HG02943 (cell line): Measurements from ENCODE around the gene DDAH1.

ENCODE experiments used
- ATAC-seq: cut with Tn5 transposase; IDR thresholded peaks from one replicate; pipeline ENCODE4 v1.9.1; 2021; ENCODE audit warnings: mild to moderate bottlenecking, low read depth, moderate library complexity; ENCODE audit not compliant: unreplicated experiment

Gene DDAH1

DNA sequence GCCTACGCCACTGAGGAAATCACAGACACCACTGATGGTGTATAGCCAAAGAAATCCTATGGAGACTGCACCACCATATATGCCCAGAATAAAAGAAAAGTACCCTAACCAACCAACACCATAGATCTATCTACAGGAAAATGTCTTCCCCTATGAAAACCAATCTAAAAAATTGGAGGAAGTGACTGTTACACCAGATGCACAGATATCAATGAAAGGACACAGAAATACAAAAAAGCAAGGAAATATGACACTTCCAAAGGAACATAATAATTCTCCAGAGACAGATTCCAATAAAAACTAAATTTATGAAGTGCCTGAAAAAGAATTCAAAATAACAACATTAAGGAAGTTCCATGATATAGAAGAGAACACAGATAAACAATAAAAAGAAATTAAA is 131.8 kb downstream of the DDAH1 start:
- no peak for ATAC-seq

DNA sequence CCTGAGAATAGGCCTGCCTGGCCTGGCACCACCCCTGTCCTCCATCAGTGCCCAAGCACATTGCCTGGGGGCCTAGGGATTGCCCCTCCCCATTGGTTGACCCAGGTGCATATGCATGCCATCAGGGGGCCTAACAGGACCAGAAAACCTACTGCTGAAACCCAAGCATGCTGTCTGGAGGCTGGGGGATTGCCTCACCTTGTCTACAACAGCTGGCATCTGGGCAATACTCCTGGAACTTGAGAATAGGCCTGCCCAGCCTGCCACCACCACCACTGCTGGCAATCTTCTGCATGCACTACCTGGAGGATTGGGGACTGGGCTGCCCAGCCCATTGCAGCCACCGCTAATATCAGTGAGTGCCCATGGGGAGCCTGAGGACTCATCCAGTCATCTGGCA is 132.4 kb downstream of the DDAH1 start:
- no peak for ATAC-seq

DNA sequence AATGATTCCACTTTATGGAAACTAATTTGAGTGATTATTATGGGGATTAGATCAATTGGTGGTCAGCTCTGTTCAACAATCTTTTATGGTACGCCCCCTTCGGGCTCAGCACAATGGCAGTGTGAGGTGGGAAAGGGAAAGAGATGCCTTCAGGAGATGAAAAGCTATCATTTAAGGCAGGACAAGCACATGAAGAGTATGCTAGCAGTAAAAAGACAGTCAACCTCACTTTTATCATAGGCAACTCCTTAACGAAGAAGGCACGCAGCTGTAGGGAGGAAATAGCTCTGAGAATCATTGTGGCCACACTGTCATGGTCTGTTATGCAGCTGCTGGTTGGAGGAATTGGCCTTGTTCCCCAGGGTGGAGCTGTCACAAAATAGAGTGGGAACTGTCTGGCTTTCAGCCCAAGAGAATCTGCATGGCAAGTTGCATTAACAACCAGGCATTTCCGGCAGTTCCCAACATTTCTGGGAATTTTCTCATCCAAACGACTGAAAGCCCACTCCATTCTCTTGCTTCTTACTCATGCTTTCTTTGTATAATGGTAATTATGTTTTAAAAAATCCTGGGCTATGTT is 134.2 kb downstream of the DDAH1 start:
- no peak for ATAC-seq

DNA sequence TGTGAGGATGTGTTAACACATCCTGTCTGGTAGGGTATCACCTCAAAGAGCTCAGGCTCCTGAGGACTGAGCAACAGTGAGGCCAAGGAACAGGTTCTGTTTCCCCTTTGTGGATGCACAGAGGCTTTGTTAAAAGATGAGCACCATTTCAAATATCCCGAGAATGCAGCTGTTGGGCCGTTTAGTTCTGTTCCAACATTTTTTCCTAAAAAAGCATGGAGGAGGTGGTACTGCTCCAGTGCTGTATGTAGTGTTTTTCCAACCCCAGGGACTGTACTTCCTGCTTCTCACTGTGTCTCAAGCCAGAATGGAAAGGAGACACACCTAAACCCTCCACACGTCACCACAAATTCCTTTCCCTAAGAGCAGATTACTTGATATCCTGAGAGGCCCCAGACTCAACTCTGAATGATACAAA is 134.7 kb downstream of the DDAH1 start:
- no peak for ATAC-seq

DNA sequence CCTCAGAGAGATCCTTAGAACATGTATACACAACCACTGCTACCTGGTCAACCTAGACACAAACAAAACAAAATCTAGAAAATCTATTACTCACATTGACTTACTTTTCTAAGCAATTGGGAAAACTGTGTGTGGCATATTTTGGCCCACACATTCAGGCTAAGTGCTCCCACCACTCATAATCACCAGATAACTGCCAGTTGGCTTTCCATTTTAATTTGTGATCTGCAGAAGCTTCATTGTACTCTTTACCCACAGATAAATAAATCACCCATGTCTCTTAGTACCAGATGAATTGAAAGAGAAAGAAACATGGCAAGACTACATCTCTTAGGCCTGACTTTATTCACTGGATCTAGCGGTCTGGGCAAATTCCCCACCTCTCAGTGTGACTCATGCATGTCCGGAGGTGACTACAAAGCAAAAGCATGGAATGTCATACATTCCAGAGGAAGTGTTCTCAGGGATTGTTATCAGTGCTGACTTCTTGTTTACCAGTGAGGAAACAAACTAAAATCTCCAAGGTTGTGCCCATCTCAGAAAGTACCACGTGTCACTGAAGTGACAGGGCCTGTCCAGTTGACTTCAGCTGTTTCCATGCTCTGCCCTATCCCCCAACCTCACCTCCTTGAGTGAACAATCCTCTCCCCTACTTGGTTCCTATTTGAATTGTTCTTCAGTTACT is 136.1 kb downstream of the DDAH1 start:
- ATAC-seq, result no peak

DNA sequence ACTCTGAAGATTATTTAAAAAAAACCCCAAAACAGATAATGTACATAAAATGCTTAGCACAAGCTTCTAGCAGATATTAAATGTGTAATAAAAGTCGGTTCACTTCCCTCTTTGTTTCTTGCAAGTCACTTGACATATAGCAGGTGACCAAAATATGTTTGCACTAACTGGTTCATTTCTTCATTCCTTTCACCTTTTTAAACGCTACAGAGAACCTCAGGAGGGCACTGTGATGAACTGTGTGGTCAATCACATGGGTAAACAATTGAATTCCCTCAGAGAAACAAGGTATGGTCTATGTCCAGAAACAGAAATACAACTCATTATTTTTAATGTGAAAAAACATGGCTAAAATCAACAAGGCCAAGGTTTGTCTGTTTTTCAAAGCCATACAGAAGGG is 137.2 kb downstream of the DDAH1 start:
- no peak for ATAC-seq

DNA sequence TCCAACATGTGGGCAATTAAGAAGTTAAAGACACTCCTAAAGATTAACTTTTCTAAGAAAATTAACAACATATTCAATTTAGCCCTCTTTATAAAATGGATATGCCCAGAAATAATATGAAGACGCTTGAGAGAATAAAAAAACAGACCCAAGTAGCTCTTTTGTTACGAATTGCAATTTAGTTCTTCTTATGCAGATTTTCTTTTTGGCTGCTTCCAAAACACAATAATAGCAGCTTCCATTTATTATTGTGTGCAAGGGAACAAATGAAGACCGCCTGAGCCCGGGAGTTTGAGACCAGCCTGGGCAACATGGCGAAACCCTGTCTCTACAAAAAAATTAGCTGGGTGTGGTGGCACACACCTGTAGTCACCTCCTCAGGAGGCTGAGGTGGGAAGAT is 138.1 kb downstream of the DDAH1 start:
- ATAC-seq, result no peak

DNA sequence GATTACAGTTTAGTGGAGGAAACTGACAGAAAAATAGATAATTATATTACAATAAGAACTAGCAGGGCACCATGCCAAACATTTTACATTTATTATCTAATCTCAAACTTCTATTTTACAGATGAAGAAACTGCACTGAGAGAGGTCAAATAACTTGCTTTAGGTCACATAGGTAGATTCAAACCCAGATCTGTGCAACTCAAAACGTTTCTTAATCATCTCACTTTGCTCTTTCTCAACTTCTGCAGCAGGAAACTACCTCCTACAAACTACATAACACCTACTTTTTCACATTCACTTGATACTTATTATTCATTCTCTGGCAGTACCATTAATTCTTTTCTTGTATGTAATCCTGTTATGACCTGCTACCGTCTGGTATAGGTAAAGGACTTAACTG is 138.6 kb downstream of the DDAH1 start:
- no peak for ATAC-seq

DNA sequence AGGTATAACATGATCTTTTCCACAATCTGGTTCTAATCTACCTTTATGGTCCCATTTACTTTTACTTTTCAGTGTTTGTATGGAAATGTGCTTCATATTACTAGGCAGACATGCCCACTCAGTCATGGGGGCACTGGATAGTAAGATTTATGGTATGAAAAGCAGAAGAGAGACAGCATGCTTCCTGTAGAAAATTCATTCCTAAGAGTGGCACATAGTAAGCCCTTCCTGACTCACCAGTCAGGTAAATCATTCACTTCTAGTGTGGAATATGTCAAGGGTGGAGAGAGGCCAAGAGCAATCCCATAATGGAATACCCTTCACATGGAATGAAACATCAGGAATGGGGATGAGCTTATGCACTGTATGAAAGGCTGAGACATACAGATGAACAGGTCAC is 139.0 kb downstream of the DDAH1 start:
- ATAC-seq, result no peak

DNA sequence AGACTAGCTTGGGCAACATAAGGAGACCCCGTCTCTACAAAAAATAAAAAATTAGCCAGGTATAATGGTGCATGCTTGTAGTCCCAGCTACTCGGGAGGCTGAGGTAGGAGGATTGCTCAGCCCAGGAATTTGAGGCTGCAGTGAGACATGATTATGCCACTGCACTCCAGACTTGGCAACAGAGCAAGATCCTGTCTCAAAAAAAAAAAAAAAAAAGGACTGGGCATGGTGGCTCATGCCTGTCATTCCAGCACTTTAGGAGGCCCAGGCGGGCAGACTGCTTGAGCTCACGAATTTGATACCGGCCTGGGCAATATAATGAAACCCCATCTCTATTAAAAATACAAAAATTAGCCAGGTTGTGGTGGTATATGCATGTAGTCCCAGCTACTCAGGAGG is 141.2 kb downstream of the DDAH1 start:
- ATAC-seq, result no peak

DNA sequence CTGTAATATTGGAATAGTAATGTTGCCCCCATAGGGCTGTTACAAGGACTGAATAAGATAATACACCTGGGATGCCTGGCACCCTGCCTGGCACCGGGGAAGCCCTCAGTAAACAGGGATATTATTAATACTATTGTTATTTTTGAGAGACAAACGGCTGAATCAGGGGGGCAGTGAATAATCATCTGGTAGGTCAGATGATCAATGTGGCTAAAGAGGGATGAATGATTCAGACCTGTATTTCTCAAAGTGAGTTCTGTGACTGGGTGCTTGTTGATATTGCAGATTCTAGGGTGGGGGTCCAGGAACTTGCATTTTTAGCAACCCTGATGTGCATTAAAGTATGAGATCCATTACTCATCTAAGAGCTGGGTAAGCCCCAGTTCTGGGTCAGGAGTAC is 142.3 kb downstream of the DDAH1 start:
- ATAC-seq, result no peak

DNA sequence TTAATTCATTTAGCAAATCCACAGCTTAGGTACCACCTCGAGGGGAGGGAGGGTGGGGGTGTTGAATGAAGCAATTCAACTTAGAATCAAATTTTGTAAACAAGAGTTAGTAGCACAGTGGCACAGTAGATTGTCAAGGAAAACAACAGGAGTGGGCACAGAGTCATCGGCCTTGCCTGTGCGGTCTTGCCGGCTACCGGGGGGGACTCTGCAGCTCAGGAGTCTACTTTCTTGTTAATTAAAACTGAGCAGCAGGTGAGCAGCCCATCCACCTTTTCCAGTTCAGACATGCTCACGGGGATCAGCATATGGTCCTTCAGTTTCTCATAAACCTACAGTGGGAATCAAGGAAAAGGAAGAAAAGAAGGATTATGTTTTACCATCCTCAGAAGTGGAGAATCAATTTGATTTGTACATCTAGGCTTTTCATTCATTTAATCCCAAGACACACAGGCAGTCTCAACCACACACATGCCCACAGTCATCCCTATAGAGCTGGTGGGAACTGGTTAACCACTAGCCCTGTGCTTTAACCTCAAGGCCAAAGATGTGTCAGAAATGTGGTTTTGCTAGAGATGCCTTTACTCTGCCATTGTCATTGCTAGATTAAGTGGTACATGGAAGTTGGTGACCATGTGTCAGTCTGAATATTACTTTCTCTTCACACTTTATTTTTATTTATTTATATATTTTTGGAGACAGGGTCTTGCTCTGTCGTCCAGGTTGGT is 143.6 kb downstream of the DDAH1 start:
- ATAC-seq, result peak; percentile 76

DNA sequence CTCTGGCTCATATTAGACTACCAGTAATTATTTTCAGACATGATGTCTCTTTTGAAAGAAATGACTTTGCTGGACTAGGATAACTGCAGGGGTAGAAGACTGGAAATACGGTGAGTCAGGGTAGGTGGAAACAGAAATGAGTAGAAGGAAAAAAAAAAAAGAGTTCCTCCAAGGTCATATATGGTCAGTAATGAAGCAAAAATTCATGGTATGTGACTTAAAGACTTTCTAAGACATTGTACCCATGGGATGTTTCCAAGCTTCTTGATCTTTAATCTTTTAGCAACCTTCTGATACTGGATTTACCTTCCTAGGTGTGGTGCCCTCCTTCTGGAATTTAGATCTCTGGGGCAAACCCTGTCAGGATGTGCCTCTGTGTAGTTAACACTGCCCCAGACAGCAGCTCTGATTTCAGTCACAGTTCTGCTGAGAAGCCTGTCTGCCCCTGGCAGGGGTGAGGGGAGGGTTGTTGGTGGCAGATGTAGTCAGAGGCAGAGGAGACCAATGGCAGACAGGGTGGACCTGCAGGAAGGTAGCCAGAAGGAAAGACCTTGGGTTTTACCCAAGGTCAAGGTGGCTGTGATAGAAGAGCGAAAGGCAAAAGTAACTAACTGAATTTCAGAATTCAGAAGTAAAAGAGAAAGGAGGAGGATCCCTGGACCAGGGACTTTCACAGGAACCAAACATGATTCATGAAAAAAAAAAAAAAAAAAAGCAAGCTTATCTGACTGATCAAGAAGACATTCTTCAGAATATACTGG is 144.4 kb downstream of the DDAH1 start:
- ATAC-seq, result no peak

DNA sequence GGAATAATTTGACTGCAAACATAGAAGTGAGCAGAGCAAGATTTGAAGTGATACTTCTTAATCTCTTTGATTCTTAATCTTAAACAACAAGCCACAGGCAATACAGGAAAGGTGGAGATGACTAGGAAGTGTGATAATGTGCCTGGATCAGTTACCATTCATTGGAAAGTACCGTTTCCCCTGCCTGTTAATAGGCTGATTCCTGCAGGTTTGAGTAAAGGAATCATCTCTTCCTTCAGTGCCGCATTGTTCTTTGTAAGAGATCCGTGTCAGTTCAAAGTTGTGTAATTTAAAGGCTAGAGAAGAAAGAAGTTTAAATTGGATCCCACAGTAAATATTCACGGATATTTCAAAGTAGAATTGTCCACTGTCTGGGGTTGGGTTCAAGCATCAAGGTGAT is 145.0 kb downstream of the DDAH1 start:
- no peak for ATAC-seq

DNA sequence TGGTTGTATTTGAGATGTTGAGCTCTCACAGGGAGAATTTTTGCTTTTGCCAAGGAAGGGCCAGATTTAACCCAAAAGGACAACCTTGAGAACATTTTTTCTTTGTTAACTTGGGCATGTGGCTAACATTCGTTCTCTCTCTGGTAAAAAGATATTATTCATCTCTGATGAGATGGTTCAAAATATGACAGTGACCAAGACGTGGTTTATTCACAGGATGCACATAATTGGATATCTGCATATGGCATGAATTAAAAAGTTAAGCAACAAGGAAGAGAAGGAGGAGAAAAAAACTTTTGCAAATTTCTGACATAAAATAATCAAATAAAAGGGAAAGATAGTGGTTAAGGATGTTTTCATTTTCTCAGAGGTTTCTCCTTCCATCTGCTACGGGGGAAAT is 145.5 kb downstream of the DDAH1 start:
- no peak for ATAC-seq

DNA sequence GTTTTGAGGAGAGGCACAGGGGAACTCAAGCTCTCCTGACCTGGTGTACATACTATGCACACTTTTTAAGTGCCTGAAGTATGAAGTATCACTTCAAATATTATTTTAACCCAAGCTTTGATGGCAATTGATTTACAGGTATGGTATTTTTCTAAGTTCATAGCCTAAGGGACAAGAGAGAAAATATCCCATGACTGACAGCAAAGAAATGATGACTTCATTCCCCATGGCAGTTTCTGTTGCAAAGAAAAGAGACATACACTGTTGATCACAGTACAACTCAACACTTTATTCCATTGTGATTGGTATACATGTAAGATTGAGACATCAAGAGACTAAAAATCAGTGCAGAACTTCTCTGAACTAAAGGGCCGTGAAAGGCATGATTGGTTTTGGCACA is 146.7 kb downstream of the DDAH1 start:
- ATAC-seq, result no peak

DNA sequence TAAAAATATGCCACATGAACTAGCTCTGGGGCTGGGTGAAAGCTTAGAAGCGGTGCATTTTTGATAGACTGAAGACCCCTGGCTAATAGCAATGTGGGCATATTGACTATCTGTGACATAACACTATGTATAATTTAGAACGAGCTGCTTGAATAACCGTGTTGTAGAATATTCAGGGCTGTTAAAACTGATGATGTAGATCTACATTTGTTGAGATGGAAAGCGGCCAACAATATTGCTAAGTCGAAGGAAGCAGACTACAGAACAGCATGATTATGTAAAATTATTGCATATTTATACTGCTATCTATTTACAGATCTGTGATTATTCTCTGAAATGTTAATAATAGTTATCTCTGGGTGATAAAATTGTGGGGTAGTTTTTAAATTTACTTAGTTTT is 147.4 kb downstream of the DDAH1 start:
- ATAC-seq, result no peak

DNA sequence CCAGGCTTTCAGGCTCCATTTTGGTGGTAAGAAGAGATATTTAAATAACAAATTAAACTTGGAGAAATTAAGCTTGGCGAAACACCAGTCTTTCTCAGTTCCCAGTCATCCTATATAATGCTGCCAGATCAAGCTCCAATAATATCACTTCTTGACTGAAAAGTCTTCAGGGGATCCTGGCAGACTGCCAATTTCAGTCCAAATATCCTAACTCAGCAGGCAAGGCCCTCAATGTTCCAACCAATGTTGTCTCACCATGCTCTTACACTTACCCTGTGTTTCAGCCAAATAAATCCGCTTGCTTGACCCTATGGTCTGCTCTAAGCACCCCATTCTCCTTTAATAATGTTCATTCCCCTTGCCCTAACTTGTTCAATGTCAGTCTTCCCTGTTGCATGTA is 148.6 kb downstream of the DDAH1 start:
- ATAC-seq, result no peak

DNA sequence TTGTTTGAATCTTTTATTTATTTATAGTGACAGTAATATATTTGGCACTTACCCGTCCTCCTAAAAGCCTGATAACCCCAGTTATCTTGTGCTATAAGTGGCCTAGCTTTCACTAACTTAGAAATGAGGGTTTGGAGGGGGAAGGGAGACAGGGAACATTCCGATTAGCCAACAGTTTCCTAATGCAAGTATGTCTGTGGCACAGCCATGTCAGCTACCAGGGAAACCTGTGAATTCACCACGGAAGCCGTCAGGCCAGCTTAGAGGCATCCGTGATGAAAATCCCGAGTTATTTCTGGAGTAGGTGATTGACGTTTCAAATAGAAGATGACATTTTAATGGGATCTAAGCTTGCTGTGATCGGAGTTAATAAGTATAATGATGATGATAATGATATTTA is 149.2 kb downstream of the DDAH1 start:
- ATAC-seq, result no peak

DNA sequence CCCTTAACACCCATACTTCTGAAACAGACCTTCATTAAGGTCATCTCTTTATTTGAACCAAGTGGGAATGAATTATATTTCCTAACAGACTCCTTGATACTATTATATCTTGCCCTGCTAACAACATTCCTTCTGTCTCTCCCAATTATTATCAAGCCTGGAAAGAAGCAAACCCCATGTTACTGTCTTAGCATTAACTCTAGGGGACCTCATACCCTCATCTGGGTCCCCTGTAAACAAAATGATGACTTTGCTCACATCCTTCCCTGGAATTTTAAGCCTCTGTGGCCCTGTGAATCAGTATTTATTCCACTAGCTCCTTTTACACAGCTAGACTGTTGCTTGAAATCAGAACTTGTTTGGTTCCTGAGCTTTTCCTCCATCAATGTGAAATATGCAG is 150.2 kb downstream of the DDAH1 start:
- no peak for ATAC-seq
